22Rv1 (cell line): ENCODE results near the gene S1PR1.

ENCODE experiments used
- H3K27ac ChIP-seq: fragments of 450-650 bp; 2 replicates; pipeline ENCODE4 v1.5.1; 2017
- ZFX ChIP-seq: fragments of 450-650 bp; IDR thresholded peaks from 2 replicates; pipeline ENCODE4 v1.6.1; 2017; ENCODE audit warnings: antibody characterized with exemption, borderline replicate concordance
- TF ChIP-seq, protein P1 (sequence below): fragments of 450-650 bp; IDR thresholded peaks from 2 replicates; pipeline ENCODE4 v1.5.1; 2017; ENCODE audit warnings: mild to moderate bottlenecking

The S1PR1 gene

DNA sequence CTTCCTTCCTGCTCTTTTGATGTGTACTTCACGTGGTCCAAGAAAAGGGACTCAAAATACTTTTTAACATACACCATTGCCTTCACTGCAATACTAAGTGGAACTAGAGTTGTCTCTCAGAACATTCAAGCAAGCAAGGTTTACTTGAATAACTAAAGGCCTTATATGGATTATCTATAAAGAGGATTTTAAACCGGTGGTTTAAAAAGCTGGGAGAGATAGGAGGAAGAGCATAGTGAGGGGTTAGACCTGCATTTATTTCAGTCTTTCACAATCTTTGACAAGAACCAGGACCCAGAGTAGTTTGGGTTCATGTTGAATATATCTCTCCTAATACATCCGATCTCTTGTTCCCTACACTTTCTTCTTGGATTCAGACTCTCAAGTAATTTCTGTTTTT lies 6.9 kb downstream of the S1PR1 start:
- H3K27ac ChIP-seq: no peak overlapping the region
- TF ChIP-seq ZFX: no peak
- TF ChIP-seq, protein P1, sequence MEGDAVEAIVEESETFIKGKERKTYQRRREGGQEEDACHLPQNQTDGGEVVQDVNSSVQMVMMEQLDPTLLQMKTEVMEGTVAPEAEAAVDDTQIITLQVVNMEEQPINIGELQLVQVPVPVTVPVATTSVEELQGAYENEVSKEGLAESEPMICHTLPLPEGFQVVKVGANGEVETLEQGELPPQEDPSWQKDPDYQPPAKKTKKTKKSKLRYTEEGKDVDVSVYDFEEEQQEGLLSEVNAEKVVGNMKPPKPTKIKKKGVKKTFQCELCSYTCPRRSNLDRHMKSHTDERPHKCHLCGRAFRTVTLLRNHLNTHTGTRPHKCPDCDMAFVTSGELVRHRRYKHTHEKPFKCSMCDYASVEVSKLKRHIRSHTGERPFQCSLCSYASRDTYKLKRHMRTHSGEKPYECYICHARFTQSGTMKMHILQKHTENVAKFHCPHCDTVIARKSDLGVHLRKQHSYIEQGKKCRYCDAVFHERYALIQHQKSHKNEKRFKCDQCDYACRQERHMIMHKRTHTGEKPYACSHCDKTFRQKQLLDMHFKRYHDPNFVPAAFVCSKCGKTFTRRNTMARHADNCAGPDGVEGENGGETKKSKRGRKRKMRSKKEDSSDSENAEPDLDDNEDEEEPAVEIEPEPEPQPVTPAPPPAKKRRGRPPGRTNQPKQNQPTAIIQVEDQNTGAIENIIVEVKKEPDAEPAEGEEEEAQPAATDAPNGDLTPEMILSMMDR: no peak

DNA sequence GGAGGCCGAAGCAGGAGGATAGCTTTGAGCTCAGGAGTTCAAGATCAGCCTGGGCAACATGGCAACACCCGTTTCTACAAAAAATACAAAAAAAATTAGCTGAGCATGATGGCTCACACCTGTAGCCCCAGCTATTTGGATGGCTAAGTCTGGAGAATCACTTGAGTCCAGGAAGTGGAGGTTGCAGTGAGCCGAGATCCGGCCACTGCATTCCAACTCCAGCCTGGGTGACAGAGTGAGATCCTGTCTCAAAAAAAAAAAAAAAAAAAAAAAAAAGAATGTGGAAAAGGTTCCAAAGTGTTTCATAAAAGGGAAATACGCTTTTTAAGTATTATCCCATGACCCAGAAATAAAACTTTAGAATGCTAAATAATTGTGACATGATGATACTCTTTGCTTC lies 8.0 kb downstream of the S1PR1 start:
- no peak overlapping the region for H3K27ac ChIP-seq

DNA sequence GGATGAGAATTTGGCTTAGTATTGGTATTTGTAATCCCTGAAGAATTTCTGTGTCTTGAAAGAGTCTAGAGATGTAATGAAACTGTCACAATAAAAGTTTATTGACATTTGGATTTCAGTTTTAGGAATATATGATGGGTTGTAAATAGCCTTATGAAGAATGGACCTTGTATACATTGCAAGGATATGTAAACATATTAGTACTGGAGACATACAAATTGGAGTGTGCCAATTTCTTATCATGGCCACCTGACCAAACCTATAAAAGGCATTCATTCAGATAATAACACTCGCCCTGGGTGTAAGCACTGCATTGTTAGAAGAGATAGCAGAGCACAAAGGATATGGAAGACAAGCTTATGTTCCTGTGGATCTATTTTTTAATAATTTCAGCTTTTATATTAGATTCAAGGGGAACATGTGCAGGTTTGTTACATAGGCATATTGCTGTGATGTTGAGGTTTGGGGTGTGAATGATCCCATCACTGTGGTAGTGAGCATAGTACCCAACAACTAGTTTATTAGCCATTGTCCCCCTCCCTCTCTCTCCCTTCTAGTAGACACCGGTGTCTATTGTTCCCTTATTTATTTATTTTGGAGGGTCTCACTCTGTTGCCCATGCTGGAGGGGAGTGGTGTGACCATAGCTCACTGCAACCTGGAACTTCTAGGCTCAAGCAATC lies 8.6 kb downstream of the S1PR1 start:
- no peak for TF ChIP-seq ZFX
- TF ChIP-seq, protein P1: no peak
- H3K27ac ChIP-seq: no peak overlapping the region

More for the DNA sequence above, 8.0 kb downstream of the S1PR1 start:
- TF ChIP-seq ZFX: no peak
- TF ChIP-seq, protein P1: no peak

DNA sequence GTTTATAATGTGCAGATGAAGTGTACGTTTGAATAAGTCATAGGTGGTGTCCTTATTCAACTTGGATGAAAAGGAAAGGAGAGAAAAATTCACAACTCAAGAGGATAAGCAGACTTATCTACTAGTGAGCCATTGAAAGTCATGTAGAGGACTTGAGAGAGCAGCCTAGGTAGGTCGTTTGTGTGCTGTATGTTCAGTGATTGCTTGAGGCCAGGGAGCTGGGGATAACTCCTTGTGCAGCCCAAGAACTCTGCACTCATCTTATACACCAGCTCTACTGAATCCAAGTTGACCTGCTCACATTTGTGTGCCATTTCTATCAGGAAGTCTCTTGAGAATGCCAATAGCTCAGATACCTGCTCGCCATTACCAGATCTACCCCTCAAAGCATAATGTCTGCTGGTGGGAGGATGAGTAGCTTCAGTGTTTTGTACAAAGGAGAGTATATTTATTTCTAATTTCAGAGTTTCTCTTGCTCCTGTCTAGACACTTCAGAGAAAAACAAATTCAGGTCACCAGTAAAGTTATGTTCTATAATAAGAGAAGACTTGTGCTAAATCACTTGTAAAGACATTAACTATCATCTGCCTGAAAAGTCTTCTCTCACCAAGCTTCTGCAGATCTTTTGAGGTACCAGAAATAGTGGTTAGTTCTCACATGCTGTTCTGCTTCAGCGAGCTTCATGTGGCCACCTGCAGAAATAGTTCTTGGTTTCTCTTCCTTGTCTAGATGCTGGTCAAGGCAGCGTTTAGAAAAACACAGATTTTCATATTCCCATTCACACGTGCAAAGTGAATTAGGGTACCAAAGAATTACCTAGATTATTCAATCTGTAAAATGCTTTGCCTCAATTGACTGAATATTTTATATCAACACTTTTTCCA lies 10.8 kb downstream of the S1PR1 start:
- TF ChIP-seq, protein P1: no peak
- no peak overlapping the region for H3K27ac ChIP-seq

DNA sequence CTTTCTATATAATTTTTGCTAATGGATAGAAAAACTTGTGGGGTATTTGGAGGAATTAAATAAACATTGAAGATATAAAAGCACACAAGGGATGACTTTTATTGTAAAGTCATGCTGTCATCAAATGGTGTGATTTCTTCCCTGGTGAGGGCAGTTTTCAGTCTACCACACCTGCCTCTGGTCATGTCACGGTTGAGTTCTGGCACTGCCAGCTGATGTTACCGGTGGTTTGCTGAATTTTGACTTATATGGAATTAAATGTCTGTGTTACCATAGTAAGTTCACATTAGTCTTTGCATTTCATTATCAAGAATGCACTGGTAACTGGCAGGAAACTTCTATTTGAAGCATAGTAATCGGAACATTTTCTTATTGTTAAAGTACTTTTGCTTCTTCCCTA lies 13.4 kb downstream of the S1PR1 start:
- H3K27ac ChIP-seq: no peak overlapping the region
- TF ChIP-seq, protein P1: no peak
- no peak for TF ChIP-seq ZFX

DNA sequence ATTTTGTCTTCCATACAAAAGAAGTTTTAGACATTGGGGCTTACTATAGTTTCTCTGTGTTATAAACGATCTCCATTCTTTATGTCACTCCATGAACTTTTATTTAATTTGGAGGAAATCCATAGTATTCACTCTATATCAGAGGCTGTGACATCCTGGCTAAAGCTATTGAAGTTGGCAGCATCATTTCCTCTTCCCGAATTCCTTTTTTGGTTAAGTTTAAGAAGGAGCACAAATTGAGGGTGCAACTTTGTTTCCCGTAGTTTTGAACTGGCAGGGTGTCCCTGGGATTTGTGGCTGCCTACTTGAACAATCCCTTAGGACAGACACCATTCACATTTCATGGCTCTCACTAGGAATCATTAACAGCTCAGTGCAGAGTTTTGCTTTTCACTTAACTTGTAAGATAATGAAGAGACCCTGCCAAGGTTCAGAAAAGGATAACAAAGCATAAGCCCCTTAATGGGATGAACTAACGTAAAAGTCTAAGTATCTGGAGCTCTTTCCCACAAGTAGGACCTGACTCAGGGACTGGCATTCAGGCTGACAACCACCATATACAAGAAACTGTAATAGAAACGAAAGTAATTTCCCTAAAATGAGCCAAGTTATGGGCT lies 13.9 kb downstream of the S1PR1 start:
- H3K27ac ChIP-seq: no peak overlapping the region
- TF ChIP-seq, protein P1: no peak
- TF ChIP-seq ZFX: no peak
